GM18873 (cell line): ENCODE measurements around the gene L3MBTL1.

ENCODE experiments used
- ATAC-seq: cut with Tn5 transposase; IDR thresholded peaks from one replicate; pipeline ENCODE4 v1.9.1; 2021; ENCODE audit warnings: mild to moderate bottlenecking, moderate library complexity, moderate number of reproducible peaks; ENCODE audit not compliant: unreplicated experiment, low FRiP score

Gene L3MBTL1

DNA sequence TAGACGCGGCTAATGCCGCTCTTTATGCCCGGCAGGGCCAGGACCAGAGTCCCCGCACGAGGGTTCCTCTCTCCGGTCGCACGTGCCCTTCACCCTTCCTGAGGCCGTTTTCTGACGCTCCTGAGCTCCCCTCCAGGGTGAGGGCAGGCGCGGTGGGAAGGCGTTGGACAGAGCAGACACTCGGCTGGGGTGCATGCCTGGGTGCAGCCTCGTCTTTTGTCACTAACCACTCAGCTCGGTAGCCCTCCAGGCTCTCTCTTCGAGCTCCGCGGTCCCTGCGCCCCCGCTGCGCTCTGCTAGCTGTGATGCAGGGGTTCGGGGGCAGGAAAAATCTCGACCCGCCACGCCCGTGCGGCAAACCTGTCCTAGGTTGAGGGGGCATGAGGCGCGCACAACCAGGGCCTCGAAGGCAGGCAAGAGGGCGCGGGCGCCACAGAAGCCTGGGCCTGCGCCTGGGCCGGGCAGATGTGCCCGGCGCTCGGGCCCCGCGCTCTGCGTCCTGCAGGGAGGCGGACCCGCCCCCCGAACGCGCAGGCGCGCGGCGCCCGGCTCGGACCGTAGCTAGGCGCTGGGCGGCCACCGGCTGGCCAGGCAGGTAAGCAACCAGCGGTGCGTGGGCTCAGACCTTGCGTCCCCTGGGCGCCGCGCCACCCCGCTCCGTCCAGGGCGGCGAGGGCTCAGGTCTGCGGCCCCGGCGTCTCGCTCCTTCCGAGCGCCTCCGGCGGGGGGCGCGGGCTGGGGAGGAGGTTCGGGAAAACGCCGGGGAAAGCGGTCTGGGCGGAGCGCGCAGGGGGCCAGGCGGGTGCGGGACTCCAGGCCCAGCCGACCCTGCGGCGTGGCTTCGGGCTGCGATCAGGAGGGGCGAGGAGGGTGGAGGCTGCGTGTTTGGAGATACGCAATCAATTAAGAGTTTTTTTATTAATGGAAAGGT lies at the start of gene L3MBTL1:
Gene L3MBTL1 (plus strand): TSS at position 548 of the 931 bp plus-strand sequence. CDS start 5,807 bp downstream, outside the sequence.
- ATAC-seq, result no peak

- ATAC-seq, result no peak
Measured at GRCh38 chr20:43458422-43458924, 49.0 kb upstream of the L3MBTL1 start.

GRCh38 chr20:43459022-43459942 lies 48.2 kb upstream of the L3MBTL1 start:
- ATAC-seq, result no peak

- no peak for ATAC-seq
Measured at GRCh38 chr20:43460172-43460829, 47.2 kb upstream of the L3MBTL1 start.

GRCh38 chr20:43460830-43461200 lies 46.7 kb upstream of the L3MBTL1 start:
- ATAC-seq, result no peak

GRCh38 chr20:43461894-43462659 lies 45.4 kb upstream of the L3MBTL1 start:
- ATAC-seq, result no peak

DNA sequence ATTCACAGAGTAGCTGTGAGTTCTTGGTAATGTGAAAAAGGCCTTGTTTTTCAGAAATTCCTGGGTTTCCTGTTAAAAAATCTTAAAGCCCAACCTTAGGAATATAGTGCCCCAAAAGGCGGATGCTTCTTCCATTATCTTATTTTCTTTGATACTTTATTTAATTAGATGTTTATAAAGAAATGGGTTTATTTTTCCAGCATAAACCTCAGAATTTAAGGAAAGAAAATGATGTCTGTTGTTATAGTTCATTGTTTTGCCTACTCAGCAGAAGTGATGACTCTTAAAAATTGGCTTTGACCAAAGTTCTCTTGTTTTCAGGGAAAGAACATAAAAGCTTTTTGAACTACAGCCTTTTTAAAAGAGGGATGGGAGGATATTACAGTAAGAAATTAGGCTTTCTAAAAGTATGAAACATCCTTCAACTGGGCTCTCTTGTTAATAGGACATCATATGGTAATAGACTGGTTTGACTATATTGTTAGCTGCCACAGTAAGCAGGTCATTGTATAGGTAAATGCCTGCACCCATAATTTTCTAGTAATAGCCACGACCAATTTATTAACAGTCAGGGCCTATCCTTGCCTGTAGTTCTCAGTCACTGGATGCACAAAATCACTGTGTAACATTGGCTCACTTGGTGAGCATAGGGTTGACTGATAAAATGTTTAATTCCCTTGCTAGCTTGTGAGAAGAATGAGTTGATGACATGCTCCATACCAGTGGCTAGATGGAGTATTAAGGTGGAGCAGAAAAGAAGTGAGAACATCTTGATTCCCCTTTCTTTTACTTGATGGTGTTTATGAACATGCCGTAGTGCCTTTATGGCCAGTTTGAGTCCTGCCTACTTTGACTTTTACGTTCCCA lies 44.6 kb upstream of the L3MBTL1 start:
- no peak for ATAC-seq

DNA sequence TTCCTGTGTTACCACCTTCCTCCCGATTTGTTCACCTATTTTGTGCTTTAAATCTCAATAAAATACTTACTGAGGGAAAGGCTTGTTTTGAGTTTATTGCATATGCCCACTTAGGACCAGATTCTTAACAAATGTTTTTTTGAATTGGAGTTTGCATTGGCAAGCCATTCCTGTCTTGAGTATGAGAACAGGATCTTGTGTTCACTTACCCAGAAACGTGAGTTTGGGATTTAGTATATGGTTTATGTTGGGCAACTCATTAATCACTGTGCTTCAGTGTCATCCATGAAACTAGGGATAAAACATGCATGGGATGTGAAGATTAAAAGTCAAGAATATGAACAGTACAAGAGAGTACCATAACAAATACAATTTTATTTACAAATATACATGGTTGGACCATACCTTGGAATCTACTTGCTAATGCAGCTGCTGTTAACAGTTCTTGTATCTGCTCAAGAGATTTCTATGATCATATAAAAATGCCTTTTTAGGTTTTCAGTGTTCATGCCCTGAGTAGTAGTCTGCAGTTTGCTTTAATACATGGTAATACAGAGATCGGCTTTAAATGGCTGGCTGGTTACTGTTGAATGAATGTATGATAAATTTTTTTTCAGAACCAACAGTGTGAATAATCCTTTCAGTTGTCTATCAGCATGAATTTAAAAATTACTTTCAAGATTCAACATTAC lies 43.8 kb upstream of the L3MBTL1 start:
- no peak for ATAC-seq

GRCh38 chr20:43464219-43464790 lies 43.2 kb upstream of the L3MBTL1 start:
- no peak for ATAC-seq

- no peak for ATAC-seq
Measured at GRCh38 chr20:43465625-43465943, 41.9 kb upstream of the L3MBTL1 start.

- no peak for ATAC-seq
Measured at GRCh38 chr20:43467589-43467988, 39.9 kb upstream of the L3MBTL1 start.

DNA sequence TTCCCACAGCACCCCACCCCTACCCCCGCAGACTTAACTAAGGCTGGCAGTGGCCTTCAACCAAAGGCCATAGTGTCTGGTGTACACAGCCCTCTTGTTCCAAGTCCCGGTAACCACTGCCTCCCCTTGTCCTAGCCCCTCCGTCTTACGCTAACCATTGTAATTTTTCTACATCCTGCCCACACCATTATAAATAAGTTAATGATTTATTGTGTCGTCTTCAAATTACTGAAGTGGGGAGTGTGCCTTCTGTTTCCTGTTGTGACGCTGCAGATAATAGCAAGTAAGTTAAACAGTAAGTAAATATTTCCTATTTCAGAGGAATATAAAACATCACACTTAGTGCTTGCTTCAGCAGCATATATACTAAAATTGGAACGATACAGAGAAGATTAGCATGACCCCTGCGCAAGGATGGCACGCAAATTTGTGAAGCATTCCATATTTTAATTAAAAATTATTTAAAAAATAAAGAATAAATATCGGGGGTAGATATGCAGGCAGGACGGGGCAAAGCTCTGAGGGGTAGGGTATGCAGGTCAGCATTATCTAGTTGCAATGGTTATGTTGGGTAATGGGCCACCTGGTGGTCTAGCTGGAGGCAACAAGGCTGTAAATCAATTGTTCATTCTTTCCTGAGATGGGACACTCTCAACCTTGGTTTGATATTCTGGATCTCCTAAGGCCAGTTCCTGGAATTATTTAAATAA lies 34.7 kb upstream of the L3MBTL1 start:
- ATAC-seq, result no peak

- ATAC-seq, result no peak
Measured at GRCh38 chr20:43473381-43473704, 34.2 kb upstream of the L3MBTL1 start.

GRCh38 chr20:43477193-43477592 lies 30.3 kb upstream of the L3MBTL1 start:
- ATAC-seq, result no peak

DNA sequence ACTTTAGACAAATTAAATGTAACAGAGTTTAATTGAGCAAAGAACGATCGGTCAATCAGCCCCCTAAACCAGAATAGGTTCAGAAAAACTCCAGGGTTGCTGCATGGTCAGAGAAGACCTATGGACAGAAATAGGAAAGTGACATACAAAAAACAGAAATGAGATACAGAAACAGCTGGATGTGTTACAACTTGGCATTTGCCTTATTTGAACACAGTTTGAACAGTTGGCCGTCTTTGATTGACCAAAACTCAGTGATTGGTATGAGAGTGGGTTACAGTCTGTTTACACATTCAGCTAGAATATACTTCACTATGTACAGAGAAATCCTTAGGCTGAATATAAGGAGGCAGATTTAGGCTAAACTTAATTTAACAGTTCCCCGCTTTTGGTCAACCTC lies 29.9 kb upstream of the L3MBTL1 start:
- ATAC-seq, result no peak

- no peak for ATAC-seq
Measured at GRCh38 chr20:43490038-43490437, 17.5 kb upstream of the L3MBTL1 start.

DNA sequence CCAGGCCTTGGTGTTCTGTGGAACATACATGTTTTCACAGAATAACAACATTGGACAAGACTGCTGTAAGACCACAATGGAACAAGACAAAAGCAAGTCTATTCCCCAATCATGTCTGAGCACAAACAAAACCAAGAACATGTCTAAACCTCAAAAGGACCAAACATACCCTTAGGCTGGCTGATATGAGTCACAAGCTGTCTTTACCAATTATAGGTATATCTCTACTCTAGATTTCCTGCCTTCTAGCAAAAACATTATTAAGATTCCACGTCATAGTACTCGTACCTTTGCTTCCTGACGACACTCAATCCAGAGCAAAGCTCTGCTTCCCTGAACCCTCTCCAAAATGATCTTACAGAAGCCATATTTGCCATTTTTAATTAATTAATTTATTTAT lies 15.4 kb upstream of the L3MBTL1 start:
- no peak for ATAC-seq

- ATAC-seq, result no peak
Measured at GRCh38 chr20:43495388-43495787, 12.1 kb upstream of the L3MBTL1 start.
